NCI-H510A treated with DMSO at 0.1 percent for 48 hours (cell line): ENCODE data around the gene HYCC1.
"Not testable (repeated sequence)": the region's sequence is repeated elsewhere in the genome, so short reads cannot be mapped to it uniquely, and the experiment has no call there.

Experiments used
- DNase-seq: peaks from one replicate; lab custom pipeline; 2025; lab: John Stamatoyannopoulos, UW

The HYCC1 gene

GRCh38 chr7:22983257-22983855 is 30.6 kb downstream of the HYCC1 start:
- no peak for DNase-seq

- DNase-seq = no peak
These were observed 33.5 kb downstream of the HYCC1 start for GRCh38 chr7:22980422-22980821.

- no peak for DNase-seq
These were observed 34.1 kb downstream of the HYCC1 start for GRCh38 chr7:22979861-22980260.

GRCh38 chr7:22979251-22979650 is 34.7 kb downstream of the HYCC1 start:
- DNase-seq = no peak

- not testable (repeated sequence) for DNase-seq
These were observed 39.3 kb downstream of the HYCC1 start for GRCh38 chr7:22974636-22975035.

GRCh38 chr7:22972207-22972606 is 41.7 kb downstream of the HYCC1 start:
- no peak for DNase-seq

GRCh38 chr7:22969010-22969431 is 44.9 kb downstream of the HYCC1 start:
- DNase-seq = peak; percentile 3
